AML-193 (cell line): Measurements from ENCODE around the gene SLC22A12.

Experiments used
- DNase-seq, 2 experiments: peaks; one replicate each; lab custom pipeline; 2025; lab: John Stamatoyannopoulos, UW

The SLC22A12 gene

DNA sequence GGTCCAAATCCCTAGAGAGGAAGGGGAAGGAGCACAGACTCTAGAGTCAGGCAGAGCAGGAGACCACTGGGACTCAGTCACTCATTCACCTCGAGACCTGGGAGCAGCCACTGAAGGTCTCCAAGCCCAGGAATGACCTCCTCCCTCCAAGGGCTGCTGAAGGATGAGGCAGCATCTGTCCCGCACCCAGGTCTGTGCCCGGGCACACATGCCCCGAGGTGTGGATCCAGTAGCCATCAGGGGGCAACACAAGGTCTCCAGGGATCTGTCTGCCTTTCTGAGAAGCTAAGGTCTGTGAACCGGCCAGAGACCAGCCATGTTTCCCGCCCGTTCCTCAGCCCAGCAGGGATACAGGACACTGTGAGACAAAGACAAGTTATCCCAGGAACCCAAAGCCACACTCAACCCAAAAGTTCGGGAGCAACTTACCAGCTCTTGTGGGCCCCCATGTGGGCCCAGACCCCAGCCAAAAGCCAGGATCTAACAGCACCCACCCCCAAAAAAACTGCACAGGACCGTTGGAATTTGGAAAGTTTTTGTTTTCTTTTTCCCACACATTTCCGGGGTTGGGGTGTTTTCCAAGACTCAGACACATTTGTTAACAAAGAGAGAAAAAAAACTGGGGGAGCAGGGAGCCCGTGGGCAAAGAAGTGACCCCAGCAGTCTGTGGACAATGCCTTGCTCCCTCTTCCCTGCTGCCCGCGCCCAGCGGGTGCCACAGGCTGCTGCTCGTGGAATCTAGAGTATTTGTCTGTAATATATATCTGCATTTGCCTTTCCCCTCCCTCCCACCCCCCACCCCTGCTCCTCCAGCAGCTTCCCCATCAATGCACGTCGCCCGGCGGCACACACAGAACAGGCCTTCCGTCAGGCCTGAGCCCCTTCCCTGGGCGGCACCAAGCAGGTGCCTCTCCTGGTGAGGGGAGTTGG, 14.9 kb downstream of the SLC22A12 start:
- DNase-seq, result no peak

GRCh38 chr11:64606796-64607380, 15.9 kb downstream of the SLC22A12 start:
- no peak for DNase-seq

- no peak for DNase-seq
Observed at GRCh38 chr11:64607381-64607985, 16.5 kb downstream of the SLC22A12 start.

DNA sequence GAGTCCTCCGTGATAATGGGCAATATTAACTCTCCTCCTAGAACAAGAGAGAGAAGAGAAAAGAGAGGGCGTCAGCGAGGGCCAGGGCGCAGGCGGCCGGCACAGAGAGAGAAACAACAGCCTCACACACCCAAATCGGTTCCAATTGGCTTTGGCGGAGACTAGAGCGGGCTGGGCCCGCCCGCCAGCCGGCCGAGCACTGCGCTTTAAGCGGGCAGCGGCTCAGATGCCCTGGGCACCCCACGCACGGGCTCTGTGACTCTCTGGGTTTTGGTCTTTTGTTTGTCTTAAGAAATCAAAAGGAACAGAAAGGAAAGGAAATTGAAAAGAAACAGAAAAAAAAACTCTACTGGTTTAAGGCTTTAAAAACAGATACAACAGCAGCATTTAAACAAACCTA, 17.0 kb downstream of the SLC22A12 start:
- DNase-seq, result no peak

GRCh38 chr11:64608636-64609035, 17.6 kb downstream of the SLC22A12 start:
- DNase-seq, result no peak

DNA sequence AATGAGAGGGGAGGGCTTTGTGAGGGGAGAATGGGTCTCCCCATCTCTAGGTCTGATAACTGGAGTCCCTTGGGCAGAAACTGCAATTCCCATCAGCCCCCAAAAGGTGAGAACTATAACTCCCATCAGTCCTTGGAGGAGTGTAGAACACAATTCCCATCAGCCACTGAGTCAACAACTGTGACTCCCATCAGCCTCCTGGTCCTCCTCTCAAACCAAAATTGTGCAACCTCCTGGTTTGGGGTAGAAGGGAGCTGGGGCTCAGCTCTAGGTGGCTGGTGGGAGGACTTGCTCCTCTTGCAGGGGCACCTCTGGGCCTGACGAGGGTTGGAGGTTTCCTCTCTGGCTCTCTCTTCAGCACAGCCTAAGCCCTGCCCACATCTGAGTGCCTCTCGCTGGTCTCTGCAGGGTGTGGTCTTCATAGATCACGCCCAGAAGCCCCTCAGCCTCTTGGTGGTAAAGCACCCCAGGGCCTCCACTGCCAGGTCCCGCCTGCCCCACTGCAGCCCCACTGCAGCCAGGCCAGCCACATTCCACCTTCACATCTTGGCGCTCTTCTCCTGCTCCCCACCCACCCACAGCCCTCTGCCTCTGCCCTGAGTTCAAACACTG, 18.5 kb downstream of the SLC22A12 start:
- DNase-seq, result no peak

DNA sequence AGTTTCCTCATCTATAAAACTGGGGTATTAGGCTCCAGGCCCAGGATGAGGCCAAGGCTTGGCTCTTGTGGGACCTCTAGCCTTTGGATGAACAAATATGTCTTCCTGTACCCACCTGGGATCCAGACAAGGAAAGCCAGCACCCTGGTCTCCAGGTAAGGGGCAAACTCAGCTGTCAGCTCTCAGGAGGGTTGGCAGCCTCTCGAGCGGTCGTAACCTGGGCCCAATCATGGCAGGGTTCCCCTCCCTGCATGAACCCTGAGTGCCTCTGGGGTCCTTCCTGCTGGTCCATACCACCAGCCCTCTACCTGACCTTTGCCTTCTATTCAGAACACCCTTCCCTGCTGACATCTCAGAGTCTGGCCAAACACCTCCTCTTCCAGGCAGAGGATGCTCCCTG, 19.6 kb downstream of the SLC22A12 start:
- DNase-seq, result no peak

DNA sequence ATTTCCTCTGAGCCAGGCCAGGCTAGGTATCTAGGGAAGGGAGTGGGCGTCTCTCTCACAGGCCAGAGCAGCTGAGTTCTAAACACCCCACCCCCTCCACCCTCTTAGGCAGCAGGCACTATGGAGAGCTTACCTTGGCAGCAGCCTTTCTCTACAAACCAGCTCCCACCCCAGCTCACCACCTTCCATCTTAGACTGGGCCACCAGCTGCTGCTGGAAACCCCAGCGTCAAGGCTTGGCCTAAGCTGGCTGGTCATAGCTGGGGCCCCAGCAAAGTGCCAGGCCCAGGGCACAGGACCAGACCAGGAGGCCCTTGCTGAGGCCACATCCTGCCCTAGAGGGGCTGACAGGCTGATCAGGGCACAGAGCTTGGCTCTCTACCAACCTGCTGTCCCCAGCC, 20.2 kb downstream of the SLC22A12 start:
- no peak for DNase-seq

GRCh38 chr11:64611869-64612646, 21.0 kb downstream of the SLC22A12 start:
- peak; percentile 34 to 39 for DNase-seq

DNA sequence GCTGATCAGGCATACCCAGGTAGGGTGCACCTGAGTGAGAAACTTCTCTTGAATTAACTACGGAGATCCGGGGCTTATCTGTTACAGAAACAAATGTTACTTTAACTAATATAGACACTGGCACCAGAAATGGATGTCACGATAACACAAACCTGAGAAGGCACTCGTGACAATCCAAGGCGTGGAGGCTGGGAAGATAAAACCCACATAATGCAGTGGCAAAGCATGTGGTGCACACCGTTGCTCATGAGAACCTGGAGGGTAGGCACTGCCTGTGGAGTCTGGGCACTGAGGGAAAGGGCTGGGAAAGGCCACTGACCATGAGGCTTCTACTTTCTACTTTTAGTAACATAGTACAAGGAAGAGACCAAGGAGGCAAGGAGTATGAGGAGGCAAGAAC, 22.6 kb downstream of the SLC22A12 start:
- no peak for DNase-seq

GRCh38 chr11:64614917-64615316, 23.9 kb downstream of the SLC22A12 start:
- DNase-seq, result no peak

DNA sequence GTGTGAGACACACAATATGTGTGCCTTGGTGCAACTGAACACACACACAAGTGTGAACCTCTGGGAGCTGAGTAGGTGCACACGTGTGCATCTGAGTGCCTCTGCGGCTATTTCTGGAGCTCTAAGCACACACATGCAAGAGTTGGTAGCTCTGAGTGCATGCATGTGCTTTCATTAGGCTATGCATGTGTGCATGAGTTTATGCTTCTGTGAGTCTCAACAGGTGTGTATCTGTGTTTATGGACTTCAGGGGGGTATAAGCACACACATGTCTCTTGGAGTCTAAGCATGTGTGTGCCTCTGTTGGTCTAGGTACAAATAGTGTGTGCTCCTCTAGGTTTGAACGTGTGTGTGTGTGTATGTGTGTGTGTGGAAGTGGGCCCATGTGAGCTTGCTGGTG, 25.8 kb downstream of the SLC22A12 start:
- no peak for DNase-seq

GRCh38 chr11:64619196-64619595, 28.2 kb downstream of the SLC22A12 start:
- no peak for DNase-seq

GRCh38 chr11:64619811-64620380, 28.9 kb downstream of the SLC22A12 start:
- DNase-seq, result no peak

DNA sequence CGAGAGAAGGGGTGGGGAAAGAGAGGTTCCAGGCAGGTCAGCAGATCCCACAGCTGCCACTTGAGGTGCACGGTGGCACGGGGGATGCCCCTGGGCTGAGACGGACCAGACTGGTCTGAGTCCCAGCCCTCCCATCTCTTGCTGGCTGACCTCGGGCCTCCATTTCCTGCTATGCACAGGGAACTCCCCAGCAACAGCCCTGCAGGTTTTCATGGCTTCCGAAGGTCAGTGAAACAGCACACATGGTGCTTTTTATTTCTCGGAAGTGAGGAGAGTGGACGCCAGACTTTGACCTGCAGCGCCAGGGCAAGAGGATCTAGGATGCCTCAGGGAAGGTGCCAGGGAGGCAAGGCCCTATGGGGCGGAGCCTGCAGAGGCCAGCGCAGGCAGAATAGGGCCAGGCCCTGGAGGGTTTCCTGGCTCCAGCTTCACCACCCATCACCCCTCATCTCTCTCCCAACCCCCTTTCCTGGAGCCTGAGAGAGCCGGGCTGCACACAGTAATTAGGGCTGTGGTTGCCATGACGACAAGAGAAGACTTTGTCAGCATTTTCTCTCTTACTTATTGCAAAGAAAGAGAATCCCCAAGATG, 29.5 kb downstream of the SLC22A12 start:
- DNase-seq, result no peak

DNA sequence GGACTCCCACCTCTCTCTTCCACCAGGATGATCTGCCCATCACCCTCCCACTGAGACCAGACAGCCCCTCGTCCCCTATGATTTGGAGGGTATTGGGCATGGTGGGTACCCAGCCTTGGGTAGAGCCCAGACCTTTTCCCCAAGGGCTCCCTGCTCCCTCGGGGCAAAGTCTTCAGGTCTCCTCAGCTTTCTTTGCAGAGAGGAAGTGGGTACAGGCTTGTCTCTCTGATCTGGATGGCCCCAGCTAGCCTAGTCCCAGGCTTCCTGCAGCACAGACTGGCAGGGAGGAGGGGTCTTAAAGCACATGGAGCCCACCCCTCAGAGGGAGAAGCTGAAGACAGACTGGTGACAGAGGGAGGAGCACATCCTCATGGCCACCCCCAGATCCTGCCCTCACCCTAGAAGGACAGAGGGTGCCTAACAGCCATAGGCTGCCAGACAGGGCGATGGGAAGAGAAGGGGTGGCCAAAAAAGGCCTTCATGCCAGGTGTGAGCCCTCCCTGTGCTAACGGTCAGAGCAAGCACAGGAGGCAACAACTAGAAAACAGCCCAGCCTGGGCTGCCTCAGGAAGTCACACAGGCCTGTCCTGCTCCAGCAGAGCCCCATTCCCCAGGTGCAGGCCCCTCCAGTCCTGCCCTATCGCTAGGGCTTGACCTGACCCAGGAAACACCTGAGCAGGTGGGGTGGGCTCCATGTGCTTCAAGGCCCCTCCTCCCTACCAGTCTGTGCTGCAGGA, 30.4 kb downstream of the SLC22A12 start:
- DNase-seq, result no peak

- DNase-seq, result no peak
Observed at GRCh38 chr11:64622681-64623080, 31.7 kb downstream of the SLC22A12 start.

DNA sequence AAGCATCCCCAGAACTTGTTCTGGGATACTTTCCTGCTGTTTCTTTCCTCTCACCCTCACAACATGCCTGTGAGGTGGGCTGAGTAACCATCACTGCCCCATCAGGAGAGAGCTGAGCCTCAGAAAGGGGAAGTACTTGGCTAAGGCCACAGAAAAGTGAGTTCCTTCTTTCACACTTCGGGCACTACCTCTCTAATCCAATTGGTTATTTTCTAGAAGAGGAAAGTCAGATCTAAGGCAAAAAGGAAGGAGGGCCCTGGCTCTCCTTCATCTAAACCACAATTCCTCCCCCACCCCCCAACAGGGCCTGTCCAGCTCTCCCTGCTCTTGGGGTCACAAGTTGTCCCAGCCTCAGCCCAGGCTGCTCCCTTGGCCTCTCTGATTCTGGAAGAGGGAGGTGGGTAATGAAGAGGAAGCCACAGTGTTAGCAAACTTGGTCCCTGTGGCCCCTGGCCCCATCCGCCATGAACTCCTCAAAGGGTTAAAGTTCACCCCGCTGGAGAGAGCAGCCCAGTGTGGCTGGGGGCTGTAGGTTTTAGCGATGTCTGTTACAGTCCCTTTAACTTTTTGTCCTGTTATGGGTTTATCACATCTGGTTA, 34.0 kb downstream of the SLC22A12 start:
- DNase-seq, result peak; percentile 91 to 93

DNA sequence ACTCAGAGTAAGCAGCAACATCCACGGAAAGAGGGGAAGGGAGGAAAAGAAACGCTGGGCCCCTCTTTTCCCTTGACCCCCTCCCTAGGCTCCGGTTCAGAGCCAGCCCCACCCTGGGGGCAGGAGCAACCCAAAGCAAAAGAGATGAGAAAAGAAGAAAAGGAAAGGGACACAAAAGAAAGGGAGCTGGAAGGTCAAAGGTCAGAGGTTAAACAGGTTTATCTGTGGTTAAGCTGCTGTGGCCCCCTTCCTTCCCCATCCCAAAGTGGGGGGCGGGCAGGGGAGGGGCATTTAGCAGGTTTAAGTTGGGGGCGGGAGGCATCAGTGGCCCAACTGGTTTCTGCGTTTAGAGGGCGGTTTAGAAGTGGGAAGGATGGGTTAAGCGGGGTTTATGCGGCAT, 35.6 kb downstream of the SLC22A12 start:
- DNase-seq, result no peak

DNA sequence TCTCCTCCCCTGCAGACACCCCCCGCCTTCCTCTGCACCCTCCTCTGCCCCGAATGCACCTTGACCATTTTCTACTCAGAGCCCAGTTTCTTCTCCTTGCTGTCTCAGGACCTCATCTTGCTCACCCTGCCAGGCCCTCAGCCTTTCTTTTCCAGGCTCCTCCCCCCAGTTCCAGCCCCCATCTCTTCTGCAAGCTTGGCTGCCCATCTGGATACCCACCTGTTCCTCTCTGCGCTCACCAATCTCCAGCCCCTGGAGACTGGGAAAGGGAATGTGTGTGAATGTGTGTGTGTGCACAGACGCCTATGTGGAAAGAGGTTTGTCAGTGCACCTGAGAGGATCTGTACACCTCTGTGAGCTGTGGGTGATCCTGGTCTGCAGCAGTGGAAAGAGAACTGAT, 36.4 kb downstream of the SLC22A12 start:
- DNase-seq, result no peak
